Ishikawa (cell line): Measurements from ENCODE around the gene RPS6KA6.

Source experiments
- EP300 ChIP-seq: IDR thresholded peaks from 2 replicates; pipeline ENCODE4 v1.6.1; 2012; ENCODE audit warnings: borderline replicate concordance
- MAX ChIP-seq: IDR thresholded peaks from 2 replicates; pipeline ENCODE4 v1.6.1; 2012
- TAF1 ChIP-seq: IDR thresholded peaks from 2 replicates; pipeline ENCODE4 v1.6.1; 2012; ENCODE audit warnings: low read depth, mild to moderate bottlenecking
- TCF12 ChIP-seq: IDR thresholded peaks from 2 replicates; pipeline ENCODE4 v1.6.1; 2012; ENCODE audit warnings: low read depth
- TEAD4 ChIP-seq: IDR thresholded peaks from 2 replicates; pipeline ENCODE4 v1.6.1; 2012

DNA sequence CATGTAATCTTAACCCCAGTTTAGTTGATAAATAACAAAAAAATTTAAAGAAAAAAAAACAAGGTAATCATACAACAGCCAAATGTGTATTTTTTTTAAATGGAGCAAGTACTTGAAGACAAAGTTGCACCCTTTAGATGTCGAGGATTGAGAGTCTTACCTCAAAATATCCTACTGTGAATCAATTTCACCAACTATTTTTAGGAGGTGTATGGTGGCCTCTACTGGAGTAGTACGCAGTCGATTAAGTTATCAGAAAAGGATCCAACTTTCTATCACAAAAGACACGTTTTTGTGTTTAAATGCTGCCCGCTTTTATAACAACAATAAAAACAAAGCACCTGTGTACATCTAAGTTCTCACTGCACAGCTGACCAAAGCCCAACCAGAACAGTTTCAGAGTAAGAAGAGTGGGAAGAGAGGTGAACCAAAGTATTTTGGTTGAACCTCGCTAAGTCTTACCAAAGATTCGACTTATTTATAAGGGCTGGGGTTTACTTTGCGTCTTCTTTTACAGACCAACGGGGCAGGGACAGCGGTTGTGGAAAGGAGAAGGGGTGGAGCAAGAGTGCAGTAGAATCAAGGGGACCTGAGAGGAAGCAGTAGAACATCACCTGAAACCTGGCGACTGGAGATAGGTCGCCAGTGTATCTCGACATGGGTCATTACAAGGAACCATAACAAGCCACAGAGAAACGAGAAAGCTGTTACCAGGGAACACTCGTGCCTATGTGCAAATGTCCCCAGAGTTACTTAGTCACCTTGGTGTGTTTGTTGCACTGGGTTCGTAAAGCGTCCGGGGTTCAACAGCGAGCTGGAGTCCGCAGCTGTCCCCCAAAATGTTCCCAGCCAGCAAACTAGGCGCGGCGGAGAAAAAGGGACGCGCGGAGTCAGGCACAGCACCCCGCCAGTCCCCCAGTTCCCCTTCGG is 1.1 kb downstream of the RPS6KA6 start:
- no peak for TF ChIP-seq TAF1
- TF ChIP-seq EP300: no peak
- no peak for TF ChIP-seq TCF12
- no peak for TF ChIP-seq MAX
- TF ChIP-seq TEAD4: no peak
